Measurements from ENCODE around the gene TMEM220. TPM values are rescaled to one million over a fixed set of nuclear protein-coding genes. Genes with fewer than 3 reads are reported as not detected.
A peak's percentile ranks its signal among the peaks of the same experiment; 100 is the strongest.

The TMEM220 gene
- total and polyA plus RNA-seq, 12 donors = 10.3 to 33.2 (median 21.1) TPM

DNA sequence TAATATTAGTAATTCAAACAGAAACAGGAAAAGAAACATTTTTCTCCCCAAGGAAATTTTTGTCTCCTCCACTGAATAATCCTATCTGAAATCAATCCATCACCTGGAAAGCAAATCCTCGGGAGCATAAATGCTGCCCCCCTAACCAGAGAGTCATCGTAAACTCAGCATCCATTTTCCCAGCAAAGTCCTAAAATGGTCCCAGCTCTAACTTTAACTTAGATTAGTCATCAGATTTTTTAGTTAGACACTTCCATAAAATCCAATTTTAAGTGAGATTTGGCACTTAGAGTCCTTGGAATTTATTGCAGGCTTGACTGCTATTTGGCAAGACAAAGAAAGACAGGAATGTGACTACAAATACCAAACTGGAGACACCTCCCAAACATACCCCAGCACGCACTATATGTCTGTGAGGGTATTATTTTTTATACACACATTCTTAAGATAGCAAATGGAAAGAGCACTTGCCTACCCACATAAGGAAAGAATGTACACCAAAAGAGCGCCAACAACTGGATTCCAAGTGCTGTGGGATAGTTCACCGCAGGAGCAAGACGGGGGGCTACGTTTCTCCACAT, 47.9 kb downstream of the TMEM220 start:
- WGBS, 4 donors = 76 to 83% (median 79%) methylated on average over 7 of the region's 7 CpGs
- Histone ChIP-seq H3K27ac (no peak overlapping the region), H3K27me3 (no peaks in the 10 kb centered on the region), H3K9me3 (replicated peaks in 1 of 3) (no peaks in the 10 kb centered on the region), H3K36me3 (replicated peaks in 1 of 2) (peaks cover 0 to 52% of the 10 kb centered on the region in 2 donors), H3K4me3 (no peak overlapping the region), H3K4me1 (replicated peaks in 1 of 2) (no peaks in the 10 kb centered on the region)
- no peak for TF ChIP-seq POLR2A (IDR thresholded peaks at IDR 0.05)
- TF ChIP-seq, protein P1, sequence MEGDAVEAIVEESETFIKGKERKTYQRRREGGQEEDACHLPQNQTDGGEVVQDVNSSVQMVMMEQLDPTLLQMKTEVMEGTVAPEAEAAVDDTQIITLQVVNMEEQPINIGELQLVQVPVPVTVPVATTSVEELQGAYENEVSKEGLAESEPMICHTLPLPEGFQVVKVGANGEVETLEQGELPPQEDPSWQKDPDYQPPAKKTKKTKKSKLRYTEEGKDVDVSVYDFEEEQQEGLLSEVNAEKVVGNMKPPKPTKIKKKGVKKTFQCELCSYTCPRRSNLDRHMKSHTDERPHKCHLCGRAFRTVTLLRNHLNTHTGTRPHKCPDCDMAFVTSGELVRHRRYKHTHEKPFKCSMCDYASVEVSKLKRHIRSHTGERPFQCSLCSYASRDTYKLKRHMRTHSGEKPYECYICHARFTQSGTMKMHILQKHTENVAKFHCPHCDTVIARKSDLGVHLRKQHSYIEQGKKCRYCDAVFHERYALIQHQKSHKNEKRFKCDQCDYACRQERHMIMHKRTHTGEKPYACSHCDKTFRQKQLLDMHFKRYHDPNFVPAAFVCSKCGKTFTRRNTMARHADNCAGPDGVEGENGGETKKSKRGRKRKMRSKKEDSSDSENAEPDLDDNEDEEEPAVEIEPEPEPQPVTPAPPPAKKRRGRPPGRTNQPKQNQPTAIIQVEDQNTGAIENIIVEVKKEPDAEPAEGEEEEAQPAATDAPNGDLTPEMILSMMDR (IDR thresholded peaks at IDR 0.05) = no peak
- no peak for DNase-seq
- intact Hi-C loops (cut with DNase I) = no loop called here

DNA sequence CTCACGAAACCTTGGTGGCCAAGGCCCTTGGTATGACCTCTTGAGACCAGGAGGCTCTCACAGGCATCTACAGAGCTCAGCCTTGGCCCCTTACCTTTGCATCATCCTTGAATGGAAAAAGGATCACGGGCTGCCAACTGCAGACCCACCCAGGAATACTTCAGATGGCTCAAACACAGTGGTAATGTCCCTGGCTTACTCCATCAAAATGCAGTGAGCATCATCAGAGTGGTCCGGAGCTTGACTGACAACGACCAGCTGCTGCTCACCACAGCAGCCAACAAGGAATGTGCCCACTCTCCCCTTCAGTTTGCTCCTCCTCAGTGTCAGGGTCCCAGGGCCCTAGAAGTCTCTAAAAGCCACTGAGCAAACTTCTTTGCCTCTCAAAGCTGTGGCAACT, 55.1 kb downstream of the TMEM220 start:
- TF ChIP-seq, protein P1 (IDR thresholded peaks at IDR 0.05) = no peak
- TF ChIP-seq POLR2A (IDR thresholded peaks at IDR 0.05) = no peak
- intact Hi-C loops (cut with DNase I) = no loop called here
- Histone ChIP-seq H3K4me1 (replicated peaks in 1 of 2) (no peaks in the 10 kb centered on the region), H3K9me3 (replicated peaks in 1 of 3) (no peaks in the 10 kb centered on the region), H3K36me3 (replicated peaks in 1 of 2) (peaks cover 0 to 15% of the 10 kb centered on the region in 2 donors), H3K27ac (no peak overlapping the region), H3K27me3 (no peaks in the 10 kb centered on the region), H3K4me3 (no peak overlapping the region)
- 84 to 93% (median 92%) methylated on average over 2 to 4 of the region's 4 CpGs; no CpG with 5 or more reads in 1 of the 4 donors for WGBS, 4 donors
- no peak for DNase-seq

DNA sequence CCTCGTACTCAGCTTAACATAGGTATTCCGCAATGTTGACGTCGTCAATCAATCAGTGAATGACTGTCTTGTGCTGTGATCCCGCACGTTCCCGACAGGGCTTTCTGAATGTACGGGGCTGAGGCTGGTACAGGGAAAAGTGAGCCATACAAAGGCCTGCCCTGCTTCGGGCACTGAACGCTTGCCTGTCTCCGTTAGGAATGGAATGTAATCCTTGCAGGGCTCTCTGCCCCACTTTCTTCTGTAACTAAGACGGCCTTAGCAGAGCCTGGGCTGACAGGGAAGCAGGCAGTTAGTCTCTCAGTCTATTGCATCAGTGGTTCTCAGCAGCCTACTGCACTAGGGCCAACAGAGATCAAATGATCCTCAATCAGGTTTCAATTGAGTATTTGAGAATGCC, 56.5 kb downstream of the TMEM220 start:
- no peak overlapping the region for H3K27ac ChIP-seq
- intact Hi-C loops (cut with DNase I) = no loop called here
- H3K27me3 ChIP-seq = no peaks in the 10 kb centered on the region
- no peak overlapping the region for H3K4me3 ChIP-seq
- peaks cover 0 to 7% of the 10 kb centered on the region in 2 donors for H3K36me3 ChIP-seq (replicated peaks in 1 of 2)
- 95 to 98% (median 96%) methylated on average over 12 of the region's 12 CpGs for WGBS, 4 donors
- H3K4me1 ChIP-seq (replicated peaks in 1 of 2) = no peaks in the 10 kb centered on the region
- DNase-seq = no peak
- TF ChIP-seq, protein P1 (IDR thresholded peaks at IDR 0.05) = no peak
- TF ChIP-seq POLR2A (IDR thresholded peaks at IDR 0.05) = no peak
- no peaks in the 10 kb centered on the region for H3K9me3 ChIP-seq (replicated peaks in 1 of 3)

DNA sequence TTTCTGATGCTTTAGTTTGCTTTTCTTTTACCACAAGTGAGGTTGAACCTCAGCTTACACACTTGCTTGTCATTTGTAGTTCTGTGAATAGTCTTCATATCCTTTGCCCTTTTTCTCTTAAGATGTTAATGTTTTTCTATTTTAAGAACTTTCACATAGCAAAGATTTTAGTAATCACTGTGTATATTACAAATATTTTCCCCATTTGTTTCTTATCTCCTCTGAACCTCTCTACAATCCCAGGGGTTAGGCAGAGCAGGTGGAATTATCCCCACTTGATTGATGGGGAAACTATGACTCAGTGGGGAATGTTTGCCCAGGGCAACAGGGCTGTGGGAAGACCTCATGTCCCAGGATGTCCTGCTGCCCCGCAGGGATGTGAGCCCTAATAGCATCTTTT, 61.0 kb downstream of the TMEM220 start:
- intact Hi-C loops (cut with DNase I) = no loop called here
- TF ChIP-seq, protein P1 (IDR thresholded peaks at IDR 0.05) = no peak
- no peak for TF ChIP-seq POLR2A (IDR thresholded peaks at IDR 0.05)
- Histone ChIP-seq H3K27ac (no peak overlapping the region), H3K27me3 (no peaks in the 10 kb centered on the region), H3K36me3 (replicated peaks in 1 of 2) (no peaks in the 10 kb centered on the region), H3K4me1 (replicated peaks in 1 of 2) (no peaks in the 10 kb centered on the region), H3K9me3 (replicated peaks in 1 of 3) (no peaks in the 10 kb centered on the region), H3K4me3 (no peak overlapping the region)
- 80 to 100% (median 88%) methylated on average over 1 of the region's 1 CpG for WGBS, 4 donors
- peak in 1 of 7 donors; percentile 13 for DNase-seq

Data from adrenal gland (tissue), 12 donors.